HG03460 (cell line): ENCODE measurements around the gene SLC12A2.

Experiments
- ATAC-seq: cut with Tn5 transposase; IDR thresholded peaks from one replicate; pipeline ENCODE4 v1.9.1; 2021; ENCODE audit not compliant: unreplicated experiment

Gene SLC12A2

GRCh38 chr5:128220841-128221240, 137.3 kb downstream of the SLC12A2 start:
- ATAC-seq, result no peak

GRCh38 chr5:128224336-128224735, 140.8 kb downstream of the SLC12A2 start:
- ATAC-seq, result no peak

GRCh38 chr5:128225245-128226030, 141.9 kb downstream of the SLC12A2 start:
- ATAC-seq, result no peak

GRCh38 chr5:128228008-128228407, 144.4 kb downstream of the SLC12A2 start:
- ATAC-seq, result no peak

GRCh38 chr5:128228521-128228920, 145.0 kb downstream of the SLC12A2 start:
- ATAC-seq, result no peak

GRCh38 chr5:128234928-128235641, 151.5 kb downstream of the SLC12A2 start:
- ATAC-seq, result no peak

- ATAC-seq, result no peak
Measured at GRCh38 chr5:128236334-128236733, 152.8 kb downstream of the SLC12A2 start.

GRCh38 chr5:128237000-128237399, 153.4 kb downstream of the SLC12A2 start:
- ATAC-seq, result no peak

GRCh38 chr5:128237546-128237945, 154.0 kb downstream of the SLC12A2 start:
- ATAC-seq, result no peak
